MM.1S (cell line): ENCODE data around the gene CTSL.

Source experiments
- EZH2 ChIP-seq: fragments of 300-600 bp; sonication (generic); optimal IDR thresholded peaks from 2 replicates; pipeline ENCODE3; 2017; ENCODE audit warnings: low read depth, mild to moderate bottlenecking, antibody characterized with exemption, low read length, mixed read lengths
- EZH2phosphoT487 ChIP-seq: fragments of 300-600 bp; sonication (generic); IDR thresholded peaks from 2 replicates; pipeline ENCODE4 v1.6.1; 2018; ENCODE audit warnings: antibody characterized with exemption, low read length
- TF ChIP-seq, protein P1 (sequence below): fragments of 300-600 bp; sonication (generic); IDR thresholded peaks from 2 replicates; pipeline ENCODE4 v1.5.1; 2016; ENCODE audit warnings: antibody characterized with exemption, low read length, mixed read lengths

- TF ChIP-seq, protein P1, sequence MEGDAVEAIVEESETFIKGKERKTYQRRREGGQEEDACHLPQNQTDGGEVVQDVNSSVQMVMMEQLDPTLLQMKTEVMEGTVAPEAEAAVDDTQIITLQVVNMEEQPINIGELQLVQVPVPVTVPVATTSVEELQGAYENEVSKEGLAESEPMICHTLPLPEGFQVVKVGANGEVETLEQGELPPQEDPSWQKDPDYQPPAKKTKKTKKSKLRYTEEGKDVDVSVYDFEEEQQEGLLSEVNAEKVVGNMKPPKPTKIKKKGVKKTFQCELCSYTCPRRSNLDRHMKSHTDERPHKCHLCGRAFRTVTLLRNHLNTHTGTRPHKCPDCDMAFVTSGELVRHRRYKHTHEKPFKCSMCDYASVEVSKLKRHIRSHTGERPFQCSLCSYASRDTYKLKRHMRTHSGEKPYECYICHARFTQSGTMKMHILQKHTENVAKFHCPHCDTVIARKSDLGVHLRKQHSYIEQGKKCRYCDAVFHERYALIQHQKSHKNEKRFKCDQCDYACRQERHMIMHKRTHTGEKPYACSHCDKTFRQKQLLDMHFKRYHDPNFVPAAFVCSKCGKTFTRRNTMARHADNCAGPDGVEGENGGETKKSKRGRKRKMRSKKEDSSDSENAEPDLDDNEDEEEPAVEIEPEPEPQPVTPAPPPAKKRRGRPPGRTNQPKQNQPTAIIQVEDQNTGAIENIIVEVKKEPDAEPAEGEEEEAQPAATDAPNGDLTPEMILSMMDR = no peak
- no peak for TF ChIP-seq EZH2
- no peak for TF ChIP-seq EZH2phosphoT487
Measured at GRCh38 chr9:87683751-87684626, 41.9 kb upstream of the CTSL start.
